Breast epithelium (tissue), 4 donors: ENCODE data around the gene TMEM151B. TPM values are rescaled to one million over a fixed set of nuclear protein-coding genes. Genes with fewer than 3 reads are reported as not detected.
A peak's percentile ranks its signal among the peaks of the same experiment; 100 is the strongest.

Source experiments
- DNase-seq, 2 donors: peaks; one replicate each; pipeline ENCODE4 v3.0.0-alpha.2; 2019; ENCODE audit warnings: low spot score in 2 of 2
- H3K27ac ChIP-seq, 2 donors: fragments of 200-600 bp; sonication (generic) in 1 of 2; one replicate each; pipeline ENCODE4 v1.5.1; 2016 to 2019; ENCODE audit warnings: mild to moderate bottlenecking in 1 of 2
- H3K27me3 ChIP-seq, 2 donors: fragments of 200-600 bp; sonication (generic) in 1 of 2; one replicate each; pipeline versions ENCODE4 v1.5.1 to v1.6.0; 2017 to 2019; ENCODE audit warnings: control low read depth in 1 of 2, mild to moderate bottlenecking in 1 of 2
- H3K36me3 ChIP-seq: fragments of 200-600 bp; one replicate; pipeline ENCODE4 v1.5.1; 2019
- H3K4me1 ChIP-seq, 2 donors: fragments of 200-600 bp; sonication (generic); one replicate each; pipeline ENCODE4 v1.5.1; 2016 to 2019; ENCODE audit warnings: control low read depth in 1 of 2
- H3K4me3 ChIP-seq, 3 donors: fragments of 200-600 bp; sonication (generic); 1 replicate in 2 of 3; 2 replicates in 1 of 3; pipeline ENCODE4 v1.5.1; 2016 to 2019; ENCODE audit warnings: mild to moderate bottlenecking in 3 of 3, moderate library complexity in 2 of 3
- H3K9me3 ChIP-seq, 2 donors: fragments of 200-600 bp; sonication (generic) in 1 of 2; one replicate each; pipeline ENCODE4 v1.5.1; 2016 to 2019; ENCODE audit warnings: control low read depth in 1 of 2
- POLR2A ChIP-seq: fragments of 450-650 bp; IDR thresholded peaks from one replicate; pipeline ENCODE4 v1.6.1; 2016; ENCODE audit warnings: antibody characterized with exemption, mild to moderate bottlenecking, moderate library complexity
- POLR2AphosphoS5 ChIP-seq, 3 donors: sonication (generic); formaldehyde crosslinking; IDR thresholded peaks; one replicate each; pipeline ENCODE4 v1.6.1; 2017; ENCODE audit warnings: antibody characterized with exemption in 3 of 3
- intact Hi-C: fragments of 100-400 bp; cut with DNase I; formaldehyde crosslinking; loops from one replicate; pipeline ENCODE4 v1.15.1; 2023; ENCODE audit warnings: low total_unique reads
- total RNA-seq, 3 donors: library from RNA; depleted of rRNA; stranded (reverse); fragments of >200 nt; gene quantifications; one replicate each; pipeline ENCODE4 v1.1.0, GENCODE V29; 2016
- TF ChIP-seq, protein P1 (sequence below), 3 donors: fragments of 450-650 bp; IDR thresholded peaks; one replicate each; pipeline ENCODE4 v1.5.1; 2016 to 2017; ENCODE audit warnings: antibody characterized with exemption in 3 of 3, mild to moderate bottlenecking in 3 of 3, moderate library complexity in 3 of 3

The TMEM151B gene
- total RNA-seq, 3 donors from 2014 or later = 0.15 TPM; not detected in 2

DNA sequence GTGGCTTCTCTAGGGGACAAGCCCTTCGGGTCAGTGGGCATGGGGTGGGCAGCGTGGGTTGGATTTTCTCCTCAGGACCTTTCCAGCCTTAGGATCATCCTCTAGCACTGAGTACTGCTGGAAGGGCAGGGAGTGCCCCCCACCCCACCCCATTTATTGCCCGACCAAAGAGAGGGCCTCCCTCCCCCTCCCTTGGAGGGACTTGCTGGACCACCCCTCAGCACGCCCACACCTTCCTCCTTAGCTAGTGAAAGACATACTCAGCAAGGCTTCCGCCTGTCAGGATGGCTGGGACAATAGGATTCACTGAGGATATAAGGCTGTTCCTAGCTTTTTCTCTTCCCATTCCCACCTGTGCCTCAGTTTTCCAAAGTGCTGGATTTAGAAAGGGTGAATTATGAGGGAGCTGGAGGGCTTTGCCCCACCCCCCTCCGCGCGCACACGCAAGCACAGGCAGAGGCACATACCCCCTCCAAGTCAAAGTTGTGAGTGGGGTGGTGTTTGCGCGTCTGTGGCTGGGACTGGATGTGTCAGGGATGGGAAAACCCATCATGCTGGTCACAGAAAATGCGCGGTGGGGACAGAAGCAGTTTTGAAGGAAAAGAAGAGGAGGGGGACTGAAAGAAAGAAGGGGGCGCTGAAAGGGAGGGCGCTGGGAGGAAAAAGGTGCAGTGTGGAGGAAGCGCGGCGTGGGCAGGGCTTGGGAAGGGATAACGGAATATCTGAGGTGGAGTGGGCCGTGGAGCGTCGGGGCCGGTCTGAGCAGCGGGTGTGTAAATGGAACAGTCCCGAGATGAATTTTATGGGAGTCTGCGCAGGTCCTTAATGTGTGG is 47.5 kb upstream of the TMEM151B start:
- peak overlapping the region; percentile 98 to 99 for H3K27ac ChIP-seq
- no peaks in the 10 kb centered on the region for H3K27me3 ChIP-seq
- no peak for DNase-seq
- H3K9me3 ChIP-seq = no peaks in the 10 kb centered on the region
- H3K4me3 ChIP-seq = peak overlapping the region; percentile 68 to 81 (median 75)
- intact Hi-C loops = no loop called here
- peaks cover 8 to 48% of the 10 kb centered on the region in 2 donors for H3K4me1 ChIP-seq
- TF ChIP-seq, protein P1, sequence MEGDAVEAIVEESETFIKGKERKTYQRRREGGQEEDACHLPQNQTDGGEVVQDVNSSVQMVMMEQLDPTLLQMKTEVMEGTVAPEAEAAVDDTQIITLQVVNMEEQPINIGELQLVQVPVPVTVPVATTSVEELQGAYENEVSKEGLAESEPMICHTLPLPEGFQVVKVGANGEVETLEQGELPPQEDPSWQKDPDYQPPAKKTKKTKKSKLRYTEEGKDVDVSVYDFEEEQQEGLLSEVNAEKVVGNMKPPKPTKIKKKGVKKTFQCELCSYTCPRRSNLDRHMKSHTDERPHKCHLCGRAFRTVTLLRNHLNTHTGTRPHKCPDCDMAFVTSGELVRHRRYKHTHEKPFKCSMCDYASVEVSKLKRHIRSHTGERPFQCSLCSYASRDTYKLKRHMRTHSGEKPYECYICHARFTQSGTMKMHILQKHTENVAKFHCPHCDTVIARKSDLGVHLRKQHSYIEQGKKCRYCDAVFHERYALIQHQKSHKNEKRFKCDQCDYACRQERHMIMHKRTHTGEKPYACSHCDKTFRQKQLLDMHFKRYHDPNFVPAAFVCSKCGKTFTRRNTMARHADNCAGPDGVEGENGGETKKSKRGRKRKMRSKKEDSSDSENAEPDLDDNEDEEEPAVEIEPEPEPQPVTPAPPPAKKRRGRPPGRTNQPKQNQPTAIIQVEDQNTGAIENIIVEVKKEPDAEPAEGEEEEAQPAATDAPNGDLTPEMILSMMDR (IDR thresholded peaks at IDR 0.05) = no peak
- TF ChIP-seq POLR2A (no peak), POLR2AphosphoS5 (IDR thresholded peaks at IDR 0.05) (peak in 1 of 3 donors; percentile 4)
- H3K36me3 ChIP-seq = no peaks in the 10 kb centered on the region

DNA sequence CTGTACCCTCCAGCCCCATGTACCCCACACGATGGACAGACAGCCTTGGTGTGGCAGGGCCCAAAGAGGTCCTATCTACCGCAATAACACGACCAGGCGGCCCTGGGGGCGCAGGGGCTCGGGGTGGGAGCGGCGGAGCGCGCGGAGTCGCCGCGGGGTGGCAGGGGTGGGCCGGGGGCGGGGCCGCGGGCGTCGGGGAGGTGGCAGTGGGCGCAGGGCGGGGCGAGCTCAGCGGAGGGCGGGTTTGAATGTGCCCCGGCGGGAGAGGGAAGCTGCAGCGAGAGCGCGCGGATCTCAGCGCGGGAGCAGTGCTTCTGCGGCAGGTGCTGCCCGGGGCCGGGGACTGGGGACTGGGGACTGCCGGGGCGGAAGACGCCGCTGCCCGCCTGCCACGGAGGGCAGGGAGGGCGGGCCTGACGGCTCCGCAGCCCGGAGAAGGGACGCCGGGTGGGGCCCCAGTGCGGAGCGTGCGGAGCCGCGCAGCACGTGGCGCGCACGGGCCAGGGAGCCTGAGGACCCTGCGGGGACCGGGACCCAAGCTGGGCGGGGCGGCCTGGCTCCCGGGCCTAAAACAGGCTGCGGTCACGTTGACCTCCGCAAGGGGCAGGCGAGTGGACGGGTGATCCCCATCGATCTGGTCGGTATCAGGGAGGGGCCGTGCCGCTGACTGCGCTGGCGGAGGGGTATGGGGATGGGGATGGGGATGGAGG is 46.8 kb upstream of the TMEM151B start, which contains the start of gene SLC29A1:
SLC29A1 (plus strand) TSS at position 277 of the 710 bp plus-strand sequence. CDS start 3,719 bp downstream, outside the sequence.
- peaks cover 14 to 54% of the 10 kb centered on the region in 2 donors for H3K4me1 ChIP-seq
- TF ChIP-seq, protein P1 (IDR thresholded peaks at IDR 0.05) = peak in 1 of 3 donors; percentile 15
- no peak for TF ChIP-seq POLR2A
- peak in 1 of 3 donors; percentile 2 for TF ChIP-seq POLR2AphosphoS5 (IDR thresholded peaks at IDR 0.05)
- intact Hi-C loops = no loop called here

DNA sequence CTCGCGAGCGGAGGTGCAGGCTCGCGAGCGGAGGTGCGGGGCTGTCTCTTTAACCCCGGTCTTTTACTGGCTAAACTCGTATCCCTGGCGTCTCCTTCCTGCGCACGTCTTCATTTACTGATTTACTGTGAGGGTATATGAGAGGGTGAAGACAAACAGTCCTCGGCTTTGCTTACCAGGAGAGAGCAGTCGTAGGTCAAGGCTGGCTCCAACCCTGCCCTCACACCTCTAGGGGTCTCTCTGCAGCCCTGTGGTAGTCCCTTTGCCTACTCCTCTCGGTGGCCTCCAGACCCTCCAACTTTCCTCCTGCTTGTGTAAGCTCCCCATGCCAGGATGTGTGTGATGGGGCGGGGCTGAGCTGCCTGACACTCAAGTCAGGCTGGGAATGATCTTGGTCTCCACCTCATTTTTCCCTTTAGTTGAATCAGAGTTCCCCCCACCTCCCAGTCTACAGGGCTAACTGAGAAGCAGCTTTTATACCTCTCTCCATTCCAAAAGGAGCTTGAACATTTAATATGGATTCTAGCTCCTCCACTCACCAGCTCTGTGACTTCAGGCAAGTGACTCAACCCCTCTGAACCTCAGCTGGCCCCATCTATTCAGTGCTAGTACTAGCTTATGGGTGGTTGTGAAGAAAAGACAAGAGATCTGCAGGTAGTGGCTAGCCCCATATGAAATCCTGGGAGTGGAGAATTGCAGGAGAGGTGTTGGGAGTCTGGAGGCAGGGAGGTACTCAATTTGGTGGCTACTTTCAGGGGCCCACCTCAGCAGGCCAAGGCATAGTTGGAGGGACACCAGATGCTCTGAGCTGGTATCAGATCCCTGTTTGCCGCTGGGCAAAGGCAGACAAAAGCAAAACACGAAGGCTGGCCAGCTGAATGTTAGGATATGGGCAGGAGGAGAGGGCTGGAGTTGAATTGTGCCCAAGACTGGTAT is 46.0 kb upstream of the TMEM151B start:
- no peak for DNase-seq
- H3K4me1 ChIP-seq = peaks cover 14 to 54% of the 10 kb centered on the region in 2 donors
- peak overlapping the region; percentile 98 to 99 for H3K27ac ChIP-seq

More for the DNA sequence above, 46.8 kb upstream of the TMEM151B start, which contains the start of gene SLC29A1:
- H3K27ac ChIP-seq = peak within 1 kb of the TSS; percentile 98 to 99
- H3K36me3 ChIP-seq = no peaks in the 10 kb centered on the region
- DNase-seq = peak; percentile 59 to 80
- no peaks in the 10 kb centered on the region for H3K27me3 ChIP-seq
- no peaks in the 10 kb centered on the region for H3K9me3 ChIP-seq
- peak within 1 kb of the TSS; percentile 68 to 81 (median 75) for H3K4me3 ChIP-seq

DNA sequence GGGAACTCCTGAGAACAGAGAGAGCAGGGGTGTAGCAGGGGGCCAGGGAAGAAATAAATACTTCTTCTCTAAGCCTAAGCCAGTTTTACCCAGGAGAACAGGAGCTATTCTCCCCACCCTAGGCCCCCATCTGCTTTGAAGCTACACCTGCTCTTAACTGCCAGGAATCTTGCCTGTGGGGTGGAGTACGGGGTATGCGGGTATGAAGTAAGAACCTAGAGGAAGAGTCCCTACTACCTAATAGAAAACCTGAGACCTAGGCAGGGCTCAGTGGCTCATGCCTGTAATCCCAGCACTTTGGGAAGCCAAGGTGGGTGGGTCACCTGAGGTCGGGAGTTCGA is 45.3 kb upstream of the TMEM151B start:
- H3K4me1 ChIP-seq = peaks cover 14 to 50% of the 10 kb centered on the region in 2 donors
- no peaks in the 10 kb centered on the region for H3K36me3 ChIP-seq
- no peak for DNase-seq
- TF ChIP-seq POLR2A (no peak), POLR2AphosphoS5 (IDR thresholded peaks at IDR 0.05) (no peak)
- TF ChIP-seq, protein P1 (IDR thresholded peaks at IDR 0.05) = no peak
- H3K9me3 ChIP-seq = no peaks in the 10 kb centered on the region
- H3K27me3 ChIP-seq = no peaks in the 10 kb centered on the region
- intact Hi-C loops = no loop called here
- H3K27ac ChIP-seq = peak overlapping the region; percentile 98 to 99
- peak overlapping the region in 2 of 3 donors; percentile 75 to 81 for H3K4me3 ChIP-seq

More for the DNA sequence above, 46.0 kb upstream of the TMEM151B start:
- Histone ChIP-seq H3K27me3 (no peaks in the 10 kb centered on the region), H3K36me3 (no peaks in the 10 kb centered on the region), H3K9me3 (no peaks in the 10 kb centered on the region), H3K4me3 (peak overlapping the region; percentile 68 to 81 (median 75))
- TF ChIP-seq POLR2A (no peak), POLR2AphosphoS5 (IDR thresholded peaks at IDR 0.05) (no peak)
- TF ChIP-seq, protein P1 (IDR thresholded peaks at IDR 0.05) = no peak
- intact Hi-C loops = no loop called here
